CD14-positive monocyte (primary cell): ENCODE data around the gene TCHP. TPM values are rescaled to one million over a fixed set of nuclear protein-coding genes. Genes with fewer than 3 reads are reported as not detected.
A peak's percentile ranks its signal among the peaks of the same experiment; 100 is the strongest.
"Not testable (repeated sequence)": the region's sequence is repeated elsewhere in the genome, so short reads cannot be mapped to it uniquely, and the experiment has no call there.

Experiments used
- DNase-seq, 3 donors: peaks; one replicate each; pipeline ENCODE4 v3.0.0-alpha.2; 2011 to 2022
- H2AFZ ChIP-seq: 2 replicates; pipeline ENCODE4 v1.6.0; 2012; ENCODE audit warnings: mild to moderate bottlenecking, low read depth, low read length, inconsistent platforms; ENCODE audit not compliant: insufficient read depth, poor library complexity, severe bottlenecking
- H3K27ac ChIP-seq, 2 donors: 1 replicate in 1 of 2; 2 replicates in 1 of 2; pipeline ENCODE4 v1.5.1; 2012 to 2013; ENCODE audit warnings: low read length in 2 of 2, control low read depth in 1 of 2, inconsistent platforms in 1 of 2, low read depth in 1 of 2, mild to moderate bottlenecking in 1 of 2
- H3K27me3 ChIP-seq, 2 donors: one replicate each; pipeline versions ENCODE4 v1.6.0 to v1.6.1; 2011 to 2013; ENCODE audit warnings: low read length in 2 of 2; ENCODE audit not compliant: control insufficient read depth in 2 of 2, insufficient read depth in 2 of 2
- H3K36me3 ChIP-seq, 2 donors: replicated peaks in 1 of 2; 1 replicate in 1 of 2; 2 replicates in 1 of 2; pipeline versions ENCODE4 v1.5.1 to v1.6.1; 2012 to 2013; ENCODE audit warnings: low read length in 2 of 2, control low read depth in 1 of 2, inconsistent platforms in 1 of 2, mild to moderate bottlenecking in 1 of 2; ENCODE audit not compliant: insufficient read depth in 2 of 2, control insufficient read depth in 1 of 2
- H3K4me1 ChIP-seq, 2 donors: 1 replicate in 1 of 2; 2 replicates in 1 of 2; pipeline versions ENCODE4 v1.5.1 to v1.6.1; 2012 to 2013; ENCODE audit warnings: low read length in 2 of 2, control low read depth in 1 of 2, inconsistent platforms in 1 of 2, mild to moderate bottlenecking in 1 of 2, moderate library complexity in 1 of 2; ENCODE audit not compliant: insufficient read depth in 2 of 2, control insufficient read depth in 1 of 2
- H3K4me2 ChIP-seq: replicated peaks from 2 replicates; pipeline ENCODE3; 2012; ENCODE audit warnings: low read length, moderate library complexity, mild to moderate bottlenecking; ENCODE audit not compliant: poor library complexity, severe bottlenecking; ENCODE audit errors: extremely low read depth
- H3K4me3 ChIP-seq, 3 experiments: fragments of 200-600 bp in 1 of 3; sonication (generic) in 1 of 3; replicated peaks in 1 of 3; 1 replicate in 2 of 3; 2 replicates in 1 of 3; pipeline ENCODE4 v1.5.1; 2011 to 2013; ENCODE audit warnings: low read length in 3 of 3, mild to moderate bottlenecking in 3 of 3, control low read depth in 2 of 3, low read depth in 2 of 3, inconsistent platforms in 1 of 3, moderate library complexity in 1 of 3
- H3K79me2 ChIP-seq: 2 replicates; pipeline ENCODE4 v1.6.0; 2012; ENCODE audit warnings: mild to moderate bottlenecking, control low read depth, inconsistent platforms, low read length, moderate library complexity; ENCODE audit not compliant: insufficient read depth
- H3K9ac ChIP-seq: 2 replicates; pipeline ENCODE4 v1.6.0; 2017; ENCODE audit warnings: low read length, mild to moderate bottlenecking; ENCODE audit not compliant: insufficient read depth, poor library complexity, severe bottlenecking
- H3K9me3 ChIP-seq, 2 donors: replicated peaks in 1 of 2; 1 replicate in 1 of 2; 2 replicates in 1 of 2; pipeline versions ENCODE4 v1.5.1 to v1.6.1; 2012 to 2013; ENCODE audit warnings: low read length in 2 of 2, control low read depth in 1 of 2; ENCODE audit not compliant: control insufficient read depth in 1 of 2, insufficient read depth in 1 of 2
- H4K20me1 ChIP-seq: 2 replicates; pipeline ENCODE4 v1.6.0; 2012; ENCODE audit warnings: mild to moderate bottlenecking, low read length, control low read depth, moderate library complexity; ENCODE audit not compliant: insufficient read depth
- H3K27ac Mint-ChIP-seq, 7 donors: one replicate each; pipeline ENCODE4 v1.8.0; 2020; ENCODE audit warnings: mild to moderate bottlenecking in 7 of 7, mixed read lengths in 7 of 7, moderate library complexity in 6 of 7, inconsistent platforms in 2 of 7
- H3K27me3 Mint-ChIP-seq, 3 donors: one replicate each; pipeline ENCODE4 v1.8.0; 2021 to 2022; ENCODE audit warnings: low read depth in 3 of 3, mild to moderate bottlenecking in 3 of 3, mixed read lengths in 3 of 3, moderate library complexity in 3 of 3, inconsistent platforms in 1 of 3
- H3K36me3 Mint-ChIP-seq, 2 donors: one replicate each; pipeline ENCODE4 v1.8.0; 2020; ENCODE audit warnings: mixed read lengths in 2 of 2, inconsistent platforms in 1 of 2, mild to moderate bottlenecking in 1 of 2
- H3K4me1 Mint-ChIP-seq: one replicate; pipeline ENCODE4 v1.8.0; 2020; ENCODE audit warnings: mild to moderate bottlenecking, mixed read lengths
- H3K4me3 Mint-ChIP-seq, 2 donors: one replicate each; pipeline ENCODE4 v1.8.0; 2020; ENCODE audit warnings: mild to moderate bottlenecking in 2 of 2, mixed read lengths in 2 of 2, moderate library complexity in 1 of 2
- H3K9me3 Mint-ChIP-seq, 7 donors: one replicate each; pipeline ENCODE4 v1.8.0; 2020 to 2022; ENCODE audit warnings: mixed read lengths in 7 of 7, mild to moderate bottlenecking in 6 of 7, moderate library complexity in 6 of 7, inconsistent platforms in 2 of 7
- CTCF ChIP-seq: fragments of 200-600 bp; IDR thresholded peaks from one replicate; pipeline ENCODE4 v1.8.0; 2022; ENCODE audit warnings: antibody characterized with exemption, mild to moderate bottlenecking
- WGBS: methylation state at CpG from one replicate; pipeline ENCODE4 v1.1.5; 2013; ENCODE audit warnings: missing lambda C conversion rate; ENCODE audit not compliant: insufficient coverage; 5-methylcytosine and 5-hydroxymethylcytosine counted together
- intact Hi-C, 2 donors: fragments of 100-400 bp; cut with micrococcal nuclease; formaldehyde crosslinking; loops; one replicate each; pipeline versions ENCODE4 v1.15.0 to v1.15.1; 2023
- polyA plus RNA-seq, 3 donors: library from polyadenylated mRNA; depleted of rRNA in 1 of 3; unstranded in 2 of 3; stranded (reverse) in 1 of 3; fragments of 300-500 nt in 2 of 3; fragments of >200 nt in 1 of 3; fragmentation: Illumina TruSeq in 2 of 3; gene quantifications; 1 replicate in 2 of 3; 2 replicates in 1 of 3; pipeline ENCODE4 v1.2.3, GENCODE V29; 2012 to 2021

The TCHP gene
- polyA plus RNA-seq, 3 donors = 2.6 to 24.5 (median 7.3) TPM

DNA sequence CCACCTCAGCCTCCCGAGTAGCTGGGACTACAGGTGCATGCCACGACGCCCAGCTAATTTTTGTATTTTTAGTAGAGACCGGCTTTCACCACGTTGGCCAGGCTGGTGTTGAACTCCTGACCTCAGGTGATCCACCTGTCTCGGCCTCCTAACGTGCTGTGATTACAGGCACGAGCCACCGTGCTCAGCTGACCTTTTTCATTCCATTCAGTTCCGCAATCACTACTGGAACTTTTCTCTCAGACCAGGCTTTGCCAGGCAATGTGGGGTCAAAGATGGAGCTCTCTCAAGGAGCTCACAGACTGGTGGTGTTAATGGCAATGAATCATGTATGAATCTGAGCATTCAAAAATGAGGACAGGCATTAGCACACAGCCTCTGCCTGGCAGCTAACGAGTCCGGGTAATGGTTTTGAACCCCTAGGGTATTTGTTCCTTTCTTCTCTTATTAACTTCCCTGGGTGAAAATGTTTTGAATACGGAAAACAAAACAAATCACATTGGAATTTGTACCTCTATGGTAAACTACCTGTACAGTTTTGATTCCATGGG lies 9.4 kb upstream of the TCHP start:
- no peaks in the 10 kb centered on the region for H3K79me2 ChIP-seq
- H3K4me1 ChIP-seq = peaks cover 62 to 70% of the 10 kb centered on the region in 2 donors
- Mint-ChIP-seq H3K27me3 (peaks cover 0 to 2% (median 0%) of the 10 kb centered on the region in 3 donors), H3K4me1 (peaks cover 67% of the 10 kb centered on the region), H3K9me3 (peaks cover 0 to 6% (median 2%) of the 10 kb centered on the region in 7 donors), H3K36me3 (peaks cover 3 to 8% of the 10 kb centered on the region in 2 donors), H3K4me3 (no peak overlapping the region), H3K27ac (peak overlapping the region in 6 of 7 donors; percentile 9 to 99 (median 41))
- TF ChIP-seq CTCF = no peak
- WGBS = 96% methylated on average over 7 of the region's 13 CpGs
- no peak overlapping the region for H3K9ac ChIP-seq
- H3K9me3 ChIP-seq = no peaks in the 10 kb centered on the region
- H2AFZ ChIP-seq = no peak overlapping the region
- H3K27me3 ChIP-seq = no peaks in the 10 kb centered on the region
- H3K27ac ChIP-seq = peak overlapping the region in 1 of 2 donors; percentile 55
- H4K20me1 ChIP-seq = no peaks in the 10 kb centered on the region
- intact Hi-C loops = no loop called here
- H3K4me2 ChIP-seq = no peak overlapping the region
- DNase-seq = no peak
- no peaks in the 10 kb centered on the region for H3K36me3 ChIP-seq
- no peak overlapping the region for H3K4me3 ChIP-seq

DNA sequence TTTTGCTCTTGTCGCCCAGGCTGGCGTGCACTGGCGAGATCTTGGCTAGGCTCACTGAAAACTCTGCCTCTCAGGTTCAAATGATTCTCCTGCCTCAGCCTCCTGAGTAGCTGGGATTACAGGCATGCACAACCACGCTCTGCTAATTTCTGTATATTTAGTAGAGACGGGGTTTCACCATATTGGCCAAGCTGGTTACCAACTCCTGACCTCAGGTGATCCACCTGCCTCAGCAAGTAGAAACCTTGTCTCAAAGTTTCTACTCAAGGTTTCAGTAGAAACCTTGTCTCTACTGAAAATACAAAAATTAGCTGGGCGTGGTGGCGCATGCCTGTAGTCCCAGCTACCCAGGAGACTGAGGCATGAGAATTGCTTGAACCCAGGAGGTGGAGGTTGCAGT lies 8.3 kb upstream of the TCHP start:
- H3K4me3 ChIP-seq, H3K36me3 Mint-ChIP-seq, H3K27ac ChIP-seq, H2AFZ ChIP-seq, intact Hi-C loops, DNase-seq, H3K9me3 Mint-ChIP-seq, H3K27me3 ChIP-seq, H3K9me3 ChIP-seq, H3K4me3 Mint-ChIP-seq, H3K79me2 ChIP-seq, H3K4me2 ChIP-seq, H3K27ac Mint-ChIP-seq, H3K27me3 Mint-ChIP-seq, H3K36me3 ChIP-seq, H3K9ac ChIP-seq, H4K20me1 ChIP-seq: not testable (repeated sequence)
- 100% methylated on average over 5 of the region's 7 CpGs for WGBS
- H3K4me1 ChIP-seq = peaks cover 55 to 60% of the 10 kb centered on the region in 2 donors
- peaks cover 61% of the 10 kb centered on the region for H3K4me1 Mint-ChIP-seq
